A549 (cell line): ENCODE results near the gene CD163L1. TPM values are rescaled to one million over a fixed set of nuclear protein-coding genes. Genes with fewer than 3 reads are reported as not detected.

Experiments used
- ATAC-seq, 2 experiments: fragments of 200-7000 bp in 1 of 2; fragments of >200 bp in 1 of 2; cut with Nextera tagmentation in 1 of 2; cut with Tn5 transposase in 1 of 2; 3 replicates each; pipeline versions ENCODE4 v1.8.0 to v1.9.1; 2018 to 2020; ENCODE audit warnings: mild to moderate bottlenecking in 1 of 2, moderate library complexity in 1 of 2
- CTCF ChIA-PET: fragments of 300-600 bp; sonication (Branson Sonifier 250); formaldehyde crosslinking; extraction: SDS; loops from one replicate; lab custom pipeline; 2021; ENCODE audit warnings: antibody characterized with exemption, inconsistent platforms; lab: Yijun Ruan, JAX
- POLR2A ChIA-PET: fragments of 350-600 bp; formaldehyde crosslinking; extraction: SDS; loops from one replicate; lab custom pipeline; 2021; ENCODE audit warnings: antibody characterized with exemption, inconsistent platforms; lab: Yijun Ruan, JAX
- DNase-seq, 2 experiments: peaks; one replicate each; pipeline versions ENCODE4 v3.0.0 to v3.0.0-alpha.2; 2011 to 2016; ENCODE audit warnings: low read depth in 1 of 2, low spot score in 1 of 2
- FAIRE-seq: peaks from 2 replicates; lab custom pipeline; 2011; peaks lifted over from hg19 to GRCh38; lab: Jason Lieb, UNC
- H3K27ac ChIP-seq, 2 experiments: fragments of >200 bp; sonication (Bioruptor Twin); formaldehyde crosslinking; 3 replicates each; pipeline ENCODE4 v1.5.1; 2016 to 2017
- H3K4me1 ChIP-seq: fragments of >200 bp; sonication (Bioruptor Twin); formaldehyde crosslinking; 3 replicates; pipeline ENCODE4 v1.6.1; 2016
- H3K4me2 ChIP-seq: fragments of >200 bp; sonication (Bioruptor Twin); formaldehyde crosslinking; 3 replicates; pipeline ENCODE4 v1.6.1; 2016
- H3K4me3 ChIP-seq: fragments of >200 bp; sonication (Bioruptor Twin); formaldehyde crosslinking; 3 replicates; pipeline ENCODE4 v1.5.1; 2016
- H3K9me3 ChIP-seq: fragments of >200 bp; sonication (Bioruptor Twin); formaldehyde crosslinking; 3 replicates; pipeline ENCODE4 v1.6.1; 2016
- CEBPB ChIP-seq, 2 experiments: fragments of >200 bp in 1 of 2; sonication (Bioruptor Twin) in 1 of 2; formaldehyde crosslinking in 1 of 2; IDR thresholded peaks; 2 replicates each; pipeline ENCODE4 v1.6.1; 2012 to 2016
- EHF ChIP-seq: fragments of 250-450 bp; sonication (Bioruptor Pico); IDR thresholded peaks from 2 replicates; pipeline ENCODE4 v1.5.0; 2020; ENCODE audit warnings: mild to moderate bottlenecking
- EHMT2 ChIP-seq: fragments of 200-600 bp; sonication (generic); IDR thresholded peaks from 2 replicates; pipeline ENCODE4 v1.6.1; 2016; ENCODE audit warnings: antibody characterized with exemption, low read depth, mild to moderate bottlenecking, moderate library complexity
- HES2 ChIP-seq: fragments of >200 bp; sonication (Bioruptor Twin); formaldehyde crosslinking; IDR thresholded peaks from 2 replicates; pipeline ENCODE4 v1.6.1; 2016
- JUNB ChIP-seq: fragments of >200 bp; sonication (Bioruptor Twin); formaldehyde crosslinking; IDR thresholded peaks from 2 replicates; pipeline ENCODE4 v1.6.1; 2016
- KDM1A ChIP-seq: fragments of 200-600 bp; sonication (generic); IDR thresholded peaks from 2 replicates; pipeline ENCODE4 v1.6.1; 2016; ENCODE audit warnings: low read depth, mild to moderate bottlenecking
- MAFK ChIP-seq: fragments of 450-650 bp; IDR thresholded peaks from 2 replicates; pipeline ENCODE4 v1.6.1; 2014; ENCODE audit not compliant: partially characterized antibody
- MAX ChIP-seq: IDR thresholded peaks from 2 replicates; pipeline ENCODE4 v1.6.1; 2012
- MAZ ChIP-seq: fragments of 150-350 bp; IDR thresholded peaks from 2 replicates; pipeline ENCODE4 v1.6.1; 2014; ENCODE audit warnings: antibody characterized with exemption, low read depth, low read length, borderline replicate concordance
- MYC ChIP-seq: IDR thresholded peaks from 2 replicates; pipeline ENCODE4 v1.6.1; 2012; ENCODE audit warnings: mild to moderate bottlenecking, inconsistent platforms, low read length, improper control_type of control experiment, borderline replicate concordance
- PHF8 ChIP-seq: fragments of 200-600 bp; sonication (generic); IDR thresholded peaks from 2 replicates; pipeline ENCODE4 v1.6.1; 2016; ENCODE audit warnings: low read depth, mild to moderate bottlenecking, antibody characterized with exemption, moderate library complexity, borderline replicate concordance
- RCOR1 ChIP-seq: fragments of 150-350 bp; IDR thresholded peaks from 2 replicates; pipeline ENCODE4 v1.6.1; 2014; ENCODE audit warnings: antibody characterized with exemption, low read length, low read depth
- ZC3H11A ChIP-seq: fragments of 450-650 bp; IDR thresholded peaks from 2 replicates; pipeline ENCODE4 v1.6.1; 2014; ENCODE audit warnings: antibody characterized with exemption, mild to moderate bottlenecking
- ZFP36 ChIP-seq: fragments of 450-650 bp; IDR thresholded peaks from 2 replicates; pipeline ENCODE4 v1.6.1; 2014; ENCODE audit warnings: borderline replicate concordance; ENCODE audit not compliant: partially characterized antibody
- ZNF302 ChIP-seq: fragments of 250-450 bp; sonication (Bioruptor Pico); IDR thresholded peaks from 2 replicates; pipeline ENCODE4 v1.9.0; 2021; ENCODE audit warnings: inconsistent platforms, mild to moderate bottlenecking, moderate library complexity
- WGBS: methylation state at CpG from one replicate; pipeline ENCODE4 v1.1.6; 2017; ENCODE audit errors: missing lambda C conversion rate; 5-methylcytosine and 5-hydroxymethylcytosine counted together
- polyA plus RNA-seq, 4 experiments: library from polyadenylated mRNA; depleted of rRNA in 3 of 4; stranded (reverse); fragments of >200 nt; fragmentation: RNase III in 1 of 4; extraction: RNeasy Plus Mini Kit Qiagen cat#74134 plus additional on column Dnase treatment in 1 of 4; gene quantifications; 2 replicates in 3 of 4; 3 replicates in 1 of 4; pipeline ENCODE4 v1.2.3, GENCODE V29; 2011 to 2017
- TF ChIP-seq, protein P1 (sequence below): IDR thresholded peaks from 2 replicates; pipeline ENCODE4 v1.6.1; 2012
- TF ChIP-seq, protein P2 (sequence below): fragments of 250-450 bp; sonication (Bioruptor Pico); IDR thresholded peaks from 2 replicates; pipeline ENCODE4 v1.5.0; 2021; ENCODE audit warnings: mild to moderate bottlenecking, moderate library complexity, borderline replicate concordance
- TF ChIP-seq, protein P3 (sequence below): fragments of 250-450 bp; sonication (Bioruptor Pico); IDR thresholded peaks from 2 replicates; pipeline ENCODE4 v1.5.0; 2020; ENCODE audit warnings: low read depth, mild to moderate bottlenecking, moderate library complexity

Gene CD163L1
- polyA plus RNA-seq, 2 of the 4 experiments (the other 2 are of a cell fraction): 0.22 to 0.44 TPM

DNA sequence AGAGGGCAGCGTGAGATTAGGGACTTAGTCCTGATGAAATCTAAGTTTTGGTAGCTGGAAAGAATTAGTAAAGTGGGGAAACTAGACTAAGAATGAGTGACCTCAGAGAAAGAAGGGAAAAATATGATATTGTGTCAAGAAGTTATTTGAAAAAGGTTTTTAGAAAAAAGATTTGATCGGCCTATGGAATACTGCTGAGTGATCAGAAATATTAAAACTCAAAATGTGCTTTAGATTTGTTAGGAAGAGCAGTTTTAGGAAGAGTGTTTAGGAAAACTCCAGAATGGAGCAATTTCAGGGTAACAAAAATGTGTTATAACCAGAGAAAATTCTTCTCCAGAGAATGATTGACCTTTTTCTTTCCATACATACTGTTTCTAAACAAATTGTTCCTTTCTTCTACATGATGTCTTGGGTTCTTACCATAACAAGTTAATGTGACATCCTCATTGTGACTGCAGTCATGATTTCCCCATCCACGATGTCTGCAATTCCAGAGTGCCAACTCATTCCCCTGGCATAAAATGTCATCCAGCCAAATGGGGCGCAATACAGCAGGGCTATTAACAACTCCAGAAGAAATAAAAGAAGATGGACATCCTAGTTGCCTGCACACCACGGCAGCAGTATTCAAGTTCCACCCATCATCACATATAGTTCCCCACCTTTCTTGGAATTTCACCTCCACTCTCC is 11.8 kb downstream of the CD163L1 start:
- no peak for FAIRE-seq
- Histone ChIP-seq H3K4me1 (peaks cover 8% of the 10 kb centered on the region), H3K4me2 (no peak overlapping the region), H3K9me3 (no peaks in the 10 kb centered on the region), H3K27ac (no peak overlapping the region), H3K4me3 (no peak overlapping the region)
- no peak for ATAC-seq
- peak; percentile 61 for TF ChIP-seq MAFK
- no peak for TF ChIP-seq RCOR1
- CTCF ChIA-PET: no interaction called here
- no peak for DNase-seq
- POLR2A ChIA-PET: interaction anchor here (1.1 kb wide), 1 partner anchor 8 kb away, joined by 3 read pairs; no protein-coding TSS in a partner anchor
- WGBS: 73% methylated on average over 5 of the region's 5 CpGs

GRCh38 chr12:7411343-7411742 is 32.6 kb downstream of the CD163L1 start:
- ATAC-seq (no peak), DNase-seq (no peak), FAIRE-seq (no peak)
- ChIA-PET POLR2A (no interaction called here), CTCF (no interaction called here)
- Histone ChIP-seq H3K9me3 (no peaks in the 10 kb centered on the region), H3K4me3 (no peak overlapping the region), H3K27ac (no peak overlapping the region), H3K4me1 (no peaks in the 10 kb centered on the region), H3K4me2 (no peak overlapping the region)
- TF ChIP-seq ZC3H11A: no peak
- TF ChIP-seq EHMT2: no peak
- no peak for TF ChIP-seq JUNB
- no peak for TF ChIP-seq KDM1A
- no peak for TF ChIP-seq CEBPB (IDR thresholded peaks at IDR 0.05)
- no peak for TF ChIP-seq MAZ
- WGBS: 63% methylated on average over 2 of the region's 2 CpGs

DNA sequence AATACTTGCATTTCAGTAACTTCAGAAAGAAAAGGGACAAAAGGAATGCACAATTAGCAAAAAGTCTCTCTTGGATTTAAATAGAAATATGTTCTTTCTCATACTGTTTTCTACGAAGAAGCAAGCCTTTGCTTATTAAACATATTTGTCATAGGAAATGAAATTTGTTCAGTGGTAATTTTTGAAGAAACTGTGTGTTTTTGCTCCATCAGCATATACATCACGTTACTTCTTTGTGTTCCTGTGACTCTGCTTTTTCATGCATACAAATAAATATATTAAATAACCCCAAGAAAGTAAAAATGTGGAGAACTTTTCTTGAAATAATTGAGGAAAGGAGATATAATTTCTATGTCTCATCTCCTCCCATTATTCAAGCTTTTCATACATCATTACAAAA is 39.7 kb downstream of the CD163L1 start:
- no peak for ATAC-seq
- DNase-seq: no peak
- no peaks in the 10 kb centered on the region for H3K9me3 ChIP-seq
- ChIA-PET POLR2A (no interaction called here), CTCF (no interaction called here)
- no peak for TF ChIP-seq CEBPB (IDR thresholded peaks at IDR 0.05)
- TF ChIP-seq MAFK: peak; percentile 71
- TF ChIP-seq ZNF302 (CRISPR knock-in tag): no peak
- H3K4me1 ChIP-seq: no peaks in the 10 kb centered on the region
- no peak overlapping the region for H3K4me3 ChIP-seq
- FAIRE-seq: no peak
- H3K27ac ChIP-seq: no peak overlapping the region
- 9% methylated on average over 2 of the region's 2 CpGs for WGBS
- H3K4me2 ChIP-seq: no peak overlapping the region

DNA sequence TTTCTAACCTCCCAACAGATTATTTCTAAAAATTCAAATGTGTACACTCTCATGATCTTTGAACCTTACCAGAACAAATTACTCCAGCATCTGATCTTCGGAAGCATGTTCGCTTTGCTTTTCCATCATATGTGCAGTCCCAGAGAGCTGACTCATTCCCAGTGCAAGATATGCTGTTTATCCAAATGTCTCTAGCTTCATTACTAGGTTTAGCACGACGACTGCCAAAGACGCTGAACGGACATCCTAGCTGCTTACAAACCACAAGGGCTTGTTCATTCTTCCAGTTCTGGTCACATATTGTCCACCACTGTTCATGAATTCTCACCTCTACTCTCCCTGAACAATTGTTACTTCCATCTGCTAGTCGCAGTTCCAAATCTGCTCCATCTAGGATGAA is 40.5 kb downstream of the CD163L1 start:
- 76% methylated on average over 7 of the region's 7 CpGs for WGBS
- Histone ChIP-seq H3K4me3 (no peak overlapping the region), H3K27ac (no peak overlapping the region), H3K4me1 (no peaks in the 10 kb centered on the region), H3K4me2 (no peak overlapping the region), H3K9me3 (no peaks in the 10 kb centered on the region)
- FAIRE-seq: no peak
- no peak for TF ChIP-seq EHMT2
- TF ChIP-seq, protein P1, sequence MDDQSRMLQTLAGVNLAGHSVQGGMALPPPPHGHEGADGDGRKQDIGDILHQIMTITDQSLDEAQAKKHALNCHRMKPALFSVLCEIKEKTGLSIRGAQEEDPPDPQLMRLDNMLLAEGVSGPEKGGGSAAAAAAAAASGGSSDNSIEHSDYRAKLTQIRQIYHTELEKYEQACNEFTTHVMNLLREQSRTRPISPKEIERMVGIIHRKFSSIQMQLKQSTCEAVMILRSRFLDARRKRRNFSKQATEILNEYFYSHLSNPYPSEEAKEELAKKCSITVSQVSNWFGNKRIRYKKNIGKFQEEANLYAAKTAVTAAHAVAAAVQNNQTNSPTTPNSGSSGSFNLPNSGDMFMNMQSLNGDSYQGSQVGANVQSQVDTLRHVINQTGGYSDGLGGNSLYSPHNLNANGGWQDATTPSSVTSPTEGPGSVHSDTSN: no peak
- no peak for TF ChIP-seq ZNF302 (CRISPR knock-in tag)
- no peak for TF ChIP-seq CEBPB (IDR thresholded peaks at IDR 0.05)
- TF ChIP-seq, protein P2, sequence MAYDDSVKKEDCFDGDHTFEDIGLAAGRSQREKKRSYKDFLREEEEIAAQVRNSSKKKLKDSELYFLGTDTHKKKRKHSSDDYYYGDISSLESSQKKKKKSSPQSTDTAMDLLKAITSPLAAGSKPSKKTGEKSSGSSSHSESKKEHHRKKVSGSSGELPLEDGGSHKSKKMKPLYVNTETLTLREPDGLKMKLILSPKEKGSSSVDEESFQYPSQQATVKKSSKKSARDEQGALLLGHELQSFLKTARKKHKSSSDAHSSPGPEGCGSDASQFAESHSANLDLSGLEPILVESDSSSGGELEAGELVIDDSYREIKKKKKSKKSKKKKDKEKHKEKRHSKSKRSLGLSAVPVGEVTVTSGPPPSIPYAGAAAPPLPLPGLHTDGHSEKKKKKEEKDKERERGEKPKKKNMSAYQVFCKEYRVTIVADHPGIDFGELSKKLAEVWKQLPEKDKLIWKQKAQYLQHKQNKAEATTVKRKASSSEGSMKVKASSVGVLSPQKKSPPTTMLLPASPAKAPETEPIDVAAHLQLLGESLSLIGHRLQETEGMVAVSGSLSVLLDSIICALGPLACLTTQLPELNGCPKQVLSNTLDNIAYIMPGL (CRISPR knock-in tag): no peak
- TF ChIP-seq MAX: no peak
- no peak for TF ChIP-seq HES2
- TF ChIP-seq EHF: no peak
- no peak for TF ChIP-seq MYC
- TF ChIP-seq, protein P3, sequence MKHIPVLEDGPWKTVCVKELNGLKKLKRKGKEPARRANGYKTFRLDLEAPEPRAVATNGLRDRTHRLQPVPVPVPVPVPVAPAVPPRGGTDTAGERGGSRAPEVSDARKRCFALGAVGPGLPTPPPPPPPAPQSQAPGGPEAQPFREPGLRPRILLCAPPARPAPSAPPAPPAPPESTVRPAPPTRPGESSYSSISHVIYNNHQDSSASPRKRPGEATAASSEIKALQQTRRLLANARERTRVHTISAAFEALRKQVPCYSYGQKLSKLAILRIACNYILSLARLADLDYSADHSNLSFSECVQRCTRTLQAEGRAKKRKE: no peak
- no peak for TF ChIP-seq ZFP36
- no peak for TF ChIP-seq PHF8
- CTCF ChIA-PET: interaction anchor here (0.5 kb wide), 1 partner anchor 239 kb away, joined by 3 read pairs; no protein-coding TSS in a partner anchor
- POLR2A ChIA-PET: no interaction called here
- DNase-seq: no peak
- ATAC-seq: no peak
